ENCODE measurements around the gene IRS2.
A peak's percentile ranks its signal among the peaks of the same experiment; 100 is the strongest.
"Not testable (repeated sequence)": the region's sequence is repeated elsewhere in the genome, so short reads cannot be mapped to it uniquely, and the experiment has no call there.

The IRS2 gene

GRCh38 chr13:109748677-109749076 lies 37.7 kb downstream of the IRS2 start:
- no peak for DNase-seq

GRCh38 chr13:109747524-109747923 lies 38.9 kb downstream of the IRS2 start:
- no peak for DNase-seq

GRCh38 chr13:109746364-109746763 lies 40.0 kb downstream of the IRS2 start:
- no peak for DNase-seq

- no peak for DNase-seq
Measured at GRCh38 chr13:109745702-109746101, 40.7 kb downstream of the IRS2 start.

- DNase-seq = no peak
Measured at GRCh38 chr13:109745060-109745459, 41.3 kb downstream of the IRS2 start.

GRCh38 chr13:109744512-109745051 lies 41.8 kb downstream of the IRS2 start:
- DNase-seq = no peak

GRCh38 chr13:109743706-109744453 lies 42.5 kb downstream of the IRS2 start:
- DNase-seq = no peak

- no peak for DNase-seq
Measured at GRCh38 chr13:109741966-109742365, 44.4 kb downstream of the IRS2 start.

GRCh38 chr13:109740721-109741120 lies 45.7 kb downstream of the IRS2 start:
- no peak for DNase-seq

GRCh38 chr13:109740121-109740520 lies 46.3 kb downstream of the IRS2 start:
- DNase-seq = no peak

- no peak for DNase-seq
Measured at GRCh38 chr13:109738298-109738746, 48.1 kb downstream of the IRS2 start.

- DNase-seq = no peak
Measured at GRCh38 chr13:109737606-109738005, 48.8 kb downstream of the IRS2 start.

GRCh38 chr13:109737046-109737573 lies 49.3 kb downstream of the IRS2 start:
- no peak for DNase-seq

GRCh38 chr13:109735436-109735966 lies 50.9 kb downstream of the IRS2 start:
- no peak for DNase-seq

GRCh38 chr13:109734002-109734785 lies 52.2 kb downstream of the IRS2 start:
- peak in 1 of 2 donors; percentile 14 for DNase-seq

- no peak for DNase-seq
Measured at GRCh38 chr13:109733550-109733949, 52.8 kb downstream of the IRS2 start.

- not testable (repeated sequence) for DNase-seq
Measured at GRCh38 chr13:109732470-109733170, 53.8 kb downstream of the IRS2 start.

- no peak for DNase-seq
Measured at GRCh38 chr13:109730812-109731335, 55.5 kb downstream of the IRS2 start.

- DNase-seq = no peak
Measured at GRCh38 chr13:109728791-109729731, 57.3 kb downstream of the IRS2 start.

- no peak for DNase-seq
Measured at GRCh38 chr13:109728061-109728460, 58.3 kb downstream of the IRS2 start.

GRCh38 chr13:109727251-109727650 lies 59.1 kb downstream of the IRS2 start:
- DNase-seq = no peak
